SK-N-SH treated with all-trans-retinoic acid at 6 μM for 48 hours (cell line): Measurements from ENCODE around the gene ATXN10.

ENCODE experiments used
- ATAC-seq: fragments of 200-7000 bp; cut with Tn5 transposase; 3 replicates; pipeline ENCODE4 v1.9.1; 2020; ENCODE audit warnings: mild to moderate bottlenecking, moderate library complexity
- ARNTL ChIP-seq: fragments of 450-650 bp; formaldehyde crosslinking; IDR thresholded peaks from 2 replicates; pipeline ENCODE4 v1.5.0; 2020; ENCODE audit warnings: low read depth, mild to moderate bottlenecking, moderate library complexity, borderline replicate concordance
- BACH2 ChIP-seq: fragments of 250-450 bp; sonication (Bioruptor Pico); IDR thresholded peaks from 2 replicates; pipeline ENCODE4 v1.9.0; 2021; ENCODE audit warnings: mild to moderate bottlenecking, borderline replicate concordance
- CSDC2 ChIP-seq: fragments of 250-450 bp; sonication (Bioruptor Pico); IDR thresholded peaks from 2 replicates; pipeline ENCODE4 v1.5.0; 2020; ENCODE audit warnings: mild to moderate bottlenecking, moderate library complexity
- GLIS3 ChIP-seq: fragments of 250-450 bp; sonication (Bioruptor Pico); IDR thresholded peaks from 2 replicates; pipeline ENCODE4 v1.5.0; 2020; ENCODE audit warnings: mild to moderate bottlenecking, moderate library complexity
- OSR1 ChIP-seq: fragments of 250-450 bp; sonication (Bioruptor Pico); IDR thresholded peaks from 2 replicates; pipeline ENCODE4 v1.8.0; 2022; ENCODE audit warnings: moderate library complexity, mild to moderate bottlenecking, inconsistent platforms
- PPARA ChIP-seq: fragments of 250-450 bp; sonication (Bioruptor Pico); IDR thresholded peaks from 2 replicates; pipeline ENCODE4 v1.5.0; 2020; ENCODE audit warnings: mild to moderate bottlenecking, borderline replicate concordance
- RARB ChIP-seq: fragments of 250-450 bp; sonication (Bioruptor Pico); IDR thresholded peaks from 2 replicates; pipeline ENCODE4 v1.8.0; 2021; ENCODE audit warnings: mild to moderate bottlenecking, moderate library complexity
- SNAI2 ChIP-seq: fragments of 250-450 bp; sonication (Bioruptor Pico); IDR thresholded peaks from 2 replicates; pipeline ENCODE4 v1.5.0; 2020; ENCODE audit warnings: mild to moderate bottlenecking, moderate library complexity
- TCF4 ChIP-seq: fragments of 250-450 bp; sonication (Bioruptor Pico); IDR thresholded peaks from 2 replicates; pipeline ENCODE4 v1.8.0; 2021; ENCODE audit warnings: mild to moderate bottlenecking, moderate library complexity, borderline replicate concordance
- TOX ChIP-seq: fragments of 250-450 bp; sonication (Bioruptor Pico); IDR thresholded peaks from 2 replicates; pipeline ENCODE4 v1.8.0; 2021; ENCODE audit warnings: mild to moderate bottlenecking, moderate library complexity, borderline replicate concordance
- ZC3H10 ChIP-seq: fragments of 250-450 bp; sonication (Bioruptor Pico); IDR thresholded peaks from 2 replicates; pipeline ENCODE4 v1.5.1; 2021; ENCODE audit warnings: mild to moderate bottlenecking, moderate library complexity
- ZFP3 ChIP-seq: fragments of 250-450 bp; sonication (Bioruptor Pico); IDR thresholded peaks from 2 replicates; pipeline ENCODE4 v1.5.0; 2020; ENCODE audit warnings: mild to moderate bottlenecking, moderate library complexity
- ZFP30 ChIP-seq: fragments of 450-650 bp; formaldehyde crosslinking; IDR thresholded peaks from 2 replicates; pipeline ENCODE4 v1.5.0; 2022; ENCODE audit warnings: mild to moderate bottlenecking, moderate library complexity
- ZNF565 ChIP-seq: fragments of 450-650 bp; formaldehyde crosslinking; conservative IDR thresholded peaks from 2 replicates; pipeline ENCODE4 v1.5.0; 2020; ENCODE audit warnings: low read depth, mild to moderate bottlenecking, moderate library complexity
- ZNF70 ChIP-seq: fragments of 450-650 bp; formaldehyde crosslinking; IDR thresholded peaks from 2 replicates; pipeline ENCODE4 v1.5.0; 2020; ENCODE audit warnings: mild to moderate bottlenecking, moderate library complexity
- ZNF8 ChIP-seq: fragments of 450-650 bp; formaldehyde crosslinking; IDR thresholded peaks from 2 replicates; pipeline ENCODE4 v1.5.0; 2020; ENCODE audit warnings: mild to moderate bottlenecking, moderate library complexity
- TF ChIP-seq, protein P1 (sequence below): fragments of 250-450 bp; sonication (Bioruptor Pico); IDR thresholded peaks from 2 replicates; pipeline ENCODE4 v1.5.1; 2020; ENCODE audit warnings: low read depth, mild to moderate bottlenecking, moderate library complexity
- TF ChIP-seq, protein P2 (sequence below): fragments of 250-450 bp; sonication (Bioruptor Pico); IDR thresholded peaks from 2 replicates; pipeline ENCODE4 v1.8.0; 2020; ENCODE audit warnings: mild to moderate bottlenecking, moderate library complexity, borderline replicate concordance
- TF ChIP-seq, protein P3 (sequence below): fragments of 250-450 bp; sonication (Bioruptor Pico); IDR thresholded peaks from 2 replicates; pipeline ENCODE4 v1.5.0; 2020; ENCODE audit warnings: mild to moderate bottlenecking, moderate library complexity
- TF ChIP-seq, protein P4 (sequence below): fragments of 250-450 bp; sonication (Bioruptor Pico); IDR thresholded peaks from 2 replicates; pipeline ENCODE4 v1.5.1; 2021; ENCODE audit warnings: mild to moderate bottlenecking, moderate library complexity
- TF ChIP-seq, protein P5 (sequence below): fragments of 250-450 bp; sonication (Bioruptor Pico); IDR thresholded peaks from 2 replicates; pipeline ENCODE4 v1.8.0; 2021; ENCODE audit warnings: low read depth, mild to moderate bottlenecking, moderate library complexity, borderline replicate concordance

ATXN10 gene

DNA sequence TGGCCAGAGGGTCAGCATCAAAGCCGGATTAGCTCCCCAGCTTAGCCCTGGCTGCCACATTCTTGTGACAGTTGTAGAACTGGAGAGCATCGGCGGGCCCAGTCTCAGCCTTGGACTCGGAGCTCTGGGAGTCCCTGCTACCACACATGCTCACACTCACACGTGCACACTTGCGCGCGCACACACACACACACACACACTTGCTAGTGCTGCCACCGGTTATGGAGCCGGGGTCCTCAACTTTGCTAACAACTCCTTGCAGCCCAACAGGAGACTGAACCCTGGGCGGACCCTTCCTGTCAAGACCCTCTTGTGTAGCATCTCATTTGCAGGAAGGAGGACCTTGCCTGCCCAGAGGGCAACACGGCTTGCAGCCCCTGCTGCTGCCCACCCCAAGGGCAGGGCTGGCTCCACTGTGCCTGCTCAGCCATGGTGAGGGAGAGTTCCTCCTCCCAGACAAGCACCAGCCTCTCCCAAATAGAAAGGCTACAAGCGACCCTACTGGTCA, 197.8 kb downstream of the ATXN10 start:
- TF ChIP-seq TCF4 (CRISPR knock-in tag) (no peak), BACH2 (CRISPR knock-in tag) (no peak), ZNF70 (CRISPR knock-in tag) (no peak), ZFP3 (CRISPR knock-in tag) (no peak), PPARA (CRISPR knock-in tag) (no peak), GLIS3 (CRISPR knock-in tag) (no peak), ARNTL (CRISPR knock-in tag) (no peak), RARB (CRISPR knock-in tag) (no peak), SNAI2 (CRISPR knock-in tag) (no peak), ZNF565 (no peak), ZC3H10 (CRISPR knock-in tag) (no peak), ZFP30 (no peak), CSDC2 (no peak), OSR1 (CRISPR knock-in tag) (no peak), TOX (CRISPR knock-in tag) (no peak)
- TF ChIP-seq, protein P1, sequence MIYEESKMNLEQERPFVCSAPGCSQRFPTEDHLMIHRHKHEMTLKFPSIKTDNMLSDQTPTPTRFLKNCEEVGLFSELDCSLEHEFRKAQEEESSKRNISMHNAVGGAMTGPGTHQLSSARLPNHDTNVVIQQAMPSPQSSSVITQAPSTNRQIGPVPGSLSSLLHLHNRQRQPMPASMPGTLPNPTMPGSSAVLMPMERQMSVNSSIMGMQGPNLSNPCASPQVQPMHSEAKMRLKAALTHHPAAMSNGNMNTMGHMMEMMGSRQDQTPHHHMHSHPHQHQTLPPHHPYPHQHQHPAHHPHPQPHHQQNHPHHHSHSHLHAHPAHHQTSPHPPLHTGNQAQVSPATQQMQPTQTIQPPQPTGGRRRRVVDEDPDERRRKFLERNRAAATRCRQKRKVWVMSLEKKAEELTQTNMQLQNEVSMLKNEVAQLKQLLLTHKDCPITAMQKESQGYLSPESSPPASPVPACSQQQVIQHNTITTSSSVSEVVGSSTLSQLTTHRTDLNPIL: no peak
- TF ChIP-seq, protein P2, sequence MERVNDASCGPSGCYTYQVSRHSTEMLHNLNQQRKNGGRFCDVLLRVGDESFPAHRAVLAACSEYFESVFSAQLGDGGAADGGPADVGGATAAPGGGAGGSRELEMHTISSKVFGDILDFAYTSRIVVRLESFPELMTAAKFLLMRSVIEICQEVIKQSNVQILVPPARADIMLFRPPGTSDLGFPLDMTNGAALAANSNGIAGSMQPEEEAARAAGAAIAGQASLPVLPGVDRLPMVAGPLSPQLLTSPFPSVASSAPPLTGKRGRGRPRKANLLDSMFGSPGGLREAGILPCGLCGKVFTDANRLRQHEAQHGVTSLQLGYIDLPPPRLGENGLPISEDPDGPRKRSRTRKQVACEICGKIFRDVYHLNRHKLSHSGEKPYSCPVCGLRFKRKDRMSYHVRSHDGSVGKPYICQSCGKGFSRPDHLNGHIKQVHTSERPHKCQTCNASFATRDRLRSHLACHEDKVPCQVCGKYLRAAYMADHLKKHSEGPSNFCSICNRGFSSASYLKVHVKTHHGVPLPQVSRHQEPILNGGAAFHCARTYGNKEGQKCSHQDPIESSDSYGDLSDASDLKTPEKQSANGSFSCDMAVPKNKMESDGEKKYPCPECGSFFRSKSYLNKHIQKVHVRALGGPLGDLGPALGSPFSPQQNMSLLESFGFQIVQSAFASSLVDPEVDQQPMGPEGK (CRISPR knock-in tag): no peak
- TF ChIP-seq, protein P3, sequence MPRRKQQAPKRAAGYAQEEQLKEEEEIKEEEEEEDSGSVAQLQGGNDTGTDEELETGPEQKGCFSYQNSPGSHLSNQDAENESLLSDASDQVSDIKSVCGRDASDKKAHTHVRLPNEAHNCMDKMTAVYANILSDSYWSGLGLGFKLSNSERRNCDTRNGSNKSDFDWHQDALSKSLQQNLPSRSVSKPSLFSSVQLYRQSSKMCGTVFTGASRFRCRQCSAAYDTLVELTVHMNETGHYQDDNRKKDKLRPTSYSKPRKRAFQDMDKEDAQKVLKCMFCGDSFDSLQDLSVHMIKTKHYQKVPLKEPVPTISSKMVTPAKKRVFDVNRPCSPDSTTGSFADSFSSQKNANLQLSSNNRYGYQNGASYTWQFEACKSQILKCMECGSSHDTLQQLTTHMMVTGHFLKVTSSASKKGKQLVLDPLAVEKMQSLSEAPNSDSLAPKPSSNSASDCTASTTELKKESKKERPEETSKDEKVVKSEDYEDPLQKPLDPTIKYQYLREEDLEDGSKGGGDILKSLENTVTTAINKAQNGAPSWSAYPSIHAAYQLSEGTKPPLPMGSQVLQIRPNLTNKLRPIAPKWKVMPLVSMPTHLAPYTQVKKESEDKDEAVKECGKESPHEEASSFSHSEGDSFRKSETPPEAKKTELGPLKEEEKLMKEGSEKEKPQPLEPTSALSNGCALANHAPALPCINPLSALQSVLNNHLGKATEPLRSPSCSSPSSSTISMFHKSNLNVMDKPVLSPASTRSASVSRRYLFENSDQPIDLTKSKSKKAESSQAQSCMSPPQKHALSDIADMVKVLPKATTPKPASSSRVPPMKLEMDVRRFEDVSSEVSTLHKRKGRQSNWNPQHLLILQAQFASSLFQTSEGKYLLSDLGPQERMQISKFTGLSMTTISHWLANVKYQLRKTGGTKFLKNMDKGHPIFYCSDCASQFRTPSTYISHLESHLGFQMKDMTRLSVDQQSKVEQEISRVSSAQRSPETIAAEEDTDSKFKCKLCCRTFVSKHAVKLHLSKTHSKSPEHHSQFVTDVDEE: no peak
- no peak for ATAC-seq

DNA sequence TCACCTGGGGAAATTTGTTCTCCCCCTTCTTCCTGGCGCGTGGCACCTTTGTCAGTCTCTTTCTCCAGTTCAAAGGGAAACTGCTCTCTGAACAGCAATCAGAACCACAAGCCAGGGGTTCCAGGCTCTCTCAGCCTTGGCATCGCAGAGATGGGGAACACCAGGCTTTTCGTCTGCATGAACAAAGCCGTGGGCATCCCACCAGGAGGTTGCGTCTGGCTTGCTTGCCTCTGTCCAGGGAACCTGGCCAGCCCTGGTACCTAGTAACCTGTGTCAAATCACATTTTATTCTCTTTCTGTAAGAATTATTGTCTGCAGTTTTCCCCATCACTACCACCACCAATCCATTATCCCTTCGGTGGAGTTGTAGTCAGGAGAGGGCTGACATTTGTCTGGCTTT, 198.4 kb downstream of the ATXN10 start:
- no peak for ATAC-seq

More for the DNA sequence above, 198.4 kb downstream of the ATXN10 start:
- TF ChIP-seq ZFP30 (no peak), GLIS3 (CRISPR knock-in tag) (no peak), PPARA (CRISPR knock-in tag) (no peak), ARNTL (CRISPR knock-in tag) (no peak), ZNF70 (CRISPR knock-in tag) (no peak), ZFP3 (CRISPR knock-in tag) (no peak), OSR1 (CRISPR knock-in tag) (no peak), ZNF8 (CRISPR knock-in tag) (no peak)
- TF ChIP-seq, protein P4, sequence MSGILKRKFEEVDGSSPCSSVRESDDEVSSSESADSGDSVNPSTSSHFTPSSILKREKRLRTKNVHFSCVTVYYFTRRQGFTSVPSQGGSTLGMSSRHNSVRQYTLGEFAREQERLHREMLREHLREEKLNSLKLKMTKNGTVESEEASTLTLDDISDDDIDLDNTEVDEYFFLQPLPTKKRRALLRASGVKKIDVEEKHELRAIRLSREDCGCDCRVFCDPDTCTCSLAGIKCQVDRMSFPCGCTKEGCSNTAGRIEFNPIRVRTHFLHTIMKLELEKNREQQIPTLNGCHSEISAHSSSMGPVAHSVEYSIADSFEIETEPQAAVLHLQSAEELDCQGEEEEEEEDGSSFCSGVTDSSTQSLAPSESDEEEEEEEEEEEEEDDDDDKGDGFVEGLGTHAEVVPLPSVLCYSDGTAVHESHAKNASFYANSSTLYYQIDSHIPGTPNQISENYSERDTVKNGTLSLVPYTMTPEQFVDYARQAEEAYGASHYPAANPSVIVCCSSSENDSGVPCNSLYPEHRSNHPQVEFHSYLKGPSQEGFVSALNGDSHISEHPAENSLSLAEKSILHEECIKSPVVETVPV (CRISPR knock-in tag): no peak
- TF ChIP-seq, protein P3: no peak
- TF ChIP-seq, protein P1: no peak
- TF ChIP-seq, protein P2 (CRISPR knock-in tag): no peak
- TF ChIP-seq, protein P5, sequence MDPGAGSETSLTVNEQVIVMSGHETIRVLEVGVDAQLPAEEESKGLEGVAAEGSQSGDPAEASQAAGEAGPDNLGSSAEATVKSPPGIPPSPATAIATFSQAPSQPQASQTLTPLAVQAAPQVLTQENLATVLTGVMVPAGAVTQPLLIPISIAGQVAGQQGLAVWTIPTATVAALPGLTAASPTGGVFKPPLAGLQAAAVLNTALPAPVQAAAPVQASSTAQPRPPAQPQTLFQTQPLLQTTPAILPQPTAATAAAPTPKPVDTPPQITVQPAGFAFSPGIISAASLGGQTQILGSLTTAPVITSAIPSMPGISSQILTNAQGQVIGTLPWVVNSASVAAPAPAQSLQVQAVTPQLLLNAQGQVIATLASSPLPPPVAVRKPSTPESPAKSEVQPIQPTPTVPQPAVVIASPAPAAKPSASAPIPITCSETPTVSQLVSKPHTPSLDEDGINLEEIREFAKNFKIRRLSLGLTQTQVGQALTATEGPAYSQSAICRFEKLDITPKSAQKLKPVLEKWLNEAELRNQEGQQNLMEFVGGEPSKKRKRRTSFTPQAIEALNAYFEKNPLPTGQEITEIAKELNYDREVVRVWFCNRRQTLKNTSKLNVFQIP (CRISPR knock-in tag): no peak
